NCI-H2107 treated with DMSO at 0.1 percent for 48 hours (cell line): Measurements from ENCODE around the gene ABHD5.

ENCODE experiments used
- DNase-seq: peaks from one replicate; lab custom pipeline; 2025; ENCODE audit not compliant: unreplicated experiment; lab: John Stamatoyannopoulos, UW

ABHD5 gene

DNA sequence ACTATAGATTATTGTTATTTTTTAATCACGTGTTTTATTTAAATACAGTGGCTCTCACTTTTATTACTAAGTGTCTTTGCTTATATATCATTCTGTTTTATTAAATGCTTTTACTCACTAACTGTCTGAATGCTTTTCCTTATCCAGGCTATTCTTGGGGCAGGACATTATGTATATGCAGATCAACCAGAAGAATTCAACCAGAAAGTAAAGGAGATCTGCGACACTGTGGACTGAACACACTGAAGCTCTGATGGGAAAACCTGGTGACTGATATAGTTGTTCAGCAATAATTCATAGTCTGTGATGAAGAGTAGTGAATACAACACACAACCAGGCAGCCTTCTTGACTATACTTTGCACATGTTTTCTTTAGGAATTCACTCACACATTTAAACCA is 27.6 kb downstream of the ABHD5 start:
- no peak for DNase-seq

DNA sequence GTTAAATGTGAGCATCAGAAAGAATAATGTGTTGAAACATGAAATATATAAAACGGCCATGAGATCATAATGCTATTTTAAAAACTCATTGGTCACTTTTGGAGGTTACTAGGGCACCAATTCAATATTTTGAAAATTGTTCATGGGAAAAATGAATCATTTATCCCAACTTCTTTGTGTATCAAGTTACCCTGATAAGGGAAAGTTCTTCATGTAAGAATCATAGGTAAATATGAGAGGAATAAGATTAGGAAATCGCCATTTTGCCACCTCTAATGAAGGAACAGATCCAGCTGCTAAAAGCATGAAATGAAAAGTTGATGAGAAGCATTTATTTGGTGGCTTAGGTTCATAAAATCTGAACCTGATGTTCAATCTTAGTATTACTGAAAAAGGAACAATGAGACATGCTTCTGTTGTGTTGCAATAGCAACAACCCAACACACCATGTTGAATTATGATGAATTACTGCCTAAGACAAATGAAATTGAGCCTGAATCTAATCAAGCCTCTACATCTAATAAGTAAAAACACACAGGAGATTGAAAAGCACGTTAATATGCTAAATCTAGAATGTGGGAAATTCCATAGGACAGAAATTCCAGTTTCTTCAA is 32.5 kb downstream of the ABHD5 start:
- DNase-seq = no peak

DNA sequence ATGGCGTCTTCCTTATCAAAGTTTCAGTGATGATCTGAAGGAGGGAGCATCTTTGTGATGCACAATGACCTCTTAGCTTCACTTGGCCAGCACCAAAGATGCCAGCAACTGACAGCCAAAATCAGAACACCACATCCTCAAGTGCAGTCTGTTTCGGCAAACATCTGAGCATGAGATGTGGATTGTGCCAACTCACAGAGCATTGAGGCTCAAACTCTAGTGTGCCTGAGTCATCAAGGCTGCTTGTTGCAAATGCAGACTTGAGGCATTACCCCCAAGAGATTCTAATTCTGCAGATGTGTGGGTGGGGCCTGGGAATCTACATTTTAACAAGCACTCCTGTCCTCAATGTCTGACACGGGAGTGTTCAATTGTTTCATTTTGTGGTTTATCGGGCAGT is 35.8 kb downstream of the ABHD5 start:
- no peak for DNase-seq

DNA sequence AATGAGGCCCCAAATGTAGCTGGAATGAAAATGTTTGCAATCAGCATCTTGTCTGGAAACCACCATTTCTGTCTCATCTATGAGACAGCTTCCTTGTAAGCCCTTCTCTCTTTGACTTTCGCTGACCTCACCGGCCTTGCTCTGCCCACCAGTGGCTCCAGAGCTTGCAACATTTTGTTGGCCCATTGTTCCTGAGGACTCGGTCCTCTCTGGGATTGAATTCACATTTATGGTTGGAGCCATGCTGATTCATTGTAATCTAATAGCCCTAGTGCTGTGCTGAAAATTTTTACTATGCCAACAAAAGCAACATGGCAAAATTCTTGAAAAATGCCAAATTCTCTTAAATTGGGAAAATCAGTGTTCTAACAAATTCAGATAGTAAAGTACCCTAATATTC is 37.2 kb downstream of the ABHD5 start:
- no peak for DNase-seq

DNA sequence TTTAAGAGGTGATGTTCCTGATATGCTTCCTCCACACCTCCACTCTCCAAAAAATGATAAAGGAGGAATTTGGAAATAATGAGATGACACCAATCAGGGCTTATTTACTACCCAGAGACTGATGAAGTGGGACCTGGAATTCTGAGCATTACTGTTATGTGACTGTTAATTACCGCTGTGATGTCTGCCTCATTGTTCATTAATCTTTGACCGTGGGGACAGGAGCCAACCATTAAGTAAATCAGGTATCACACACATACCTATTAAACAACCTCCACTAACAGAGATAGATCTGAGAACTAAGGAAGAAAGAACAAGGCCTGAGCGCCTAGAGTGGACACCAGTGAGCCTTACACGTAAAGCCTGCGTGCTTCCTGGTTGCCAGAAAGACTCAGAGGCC is 37.7 kb downstream of the ABHD5 start:
- DNase-seq = no peak

DNA sequence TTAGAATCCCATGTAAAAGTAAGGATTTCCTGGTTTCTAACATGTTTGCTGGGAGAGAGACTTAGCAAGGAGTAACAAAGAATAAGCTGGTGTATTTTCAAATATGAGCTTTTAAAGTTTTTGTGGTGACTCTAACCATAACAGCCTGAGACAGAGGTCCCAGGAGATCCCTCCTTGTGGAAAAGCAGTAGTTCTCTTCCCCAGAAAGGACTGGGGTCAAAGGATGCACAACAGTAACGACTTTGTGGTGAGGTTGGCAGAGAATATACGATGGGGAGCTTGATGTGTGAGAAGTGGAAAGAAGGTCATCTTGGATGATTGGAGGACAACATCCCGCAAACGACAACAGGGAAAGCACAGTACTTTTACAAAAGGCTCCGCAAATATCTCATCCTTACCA is 38.2 kb downstream of the ABHD5 start:
- DNase-seq = no peak

DNA sequence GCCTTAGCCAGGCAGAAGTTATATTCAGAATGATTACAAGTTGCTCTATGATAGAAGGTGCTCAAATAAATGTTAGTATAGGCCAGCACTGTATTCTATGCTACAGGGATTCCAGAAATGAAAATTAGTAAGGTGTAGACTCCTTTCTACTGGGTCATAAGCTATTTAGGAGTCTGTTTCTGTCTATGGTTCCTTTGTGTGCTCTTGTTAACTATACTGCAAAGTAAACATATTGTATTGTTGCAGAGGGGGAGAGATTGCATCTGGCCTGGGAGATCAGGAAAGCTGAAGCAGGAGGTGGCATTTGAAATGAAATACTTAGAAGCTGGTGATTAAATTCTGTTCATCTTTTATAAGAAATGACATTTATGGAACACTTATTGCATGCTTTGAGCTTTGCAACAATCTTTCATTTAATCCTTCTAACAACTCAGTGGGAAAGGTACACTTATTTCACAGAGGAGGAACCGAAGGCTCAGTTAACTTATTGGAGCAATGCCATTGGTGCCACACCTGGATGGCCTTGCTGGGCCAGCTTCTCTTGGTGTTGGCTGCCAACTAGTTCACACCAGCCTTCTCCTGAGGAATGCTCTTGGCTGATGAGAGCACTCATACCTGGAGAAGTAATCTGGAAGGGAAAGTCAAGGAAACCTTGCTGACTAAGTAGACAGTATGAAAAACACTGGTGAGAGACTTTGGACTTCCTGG is 39.1 kb downstream of the ABHD5 start:
- DNase-seq = no peak

DNA sequence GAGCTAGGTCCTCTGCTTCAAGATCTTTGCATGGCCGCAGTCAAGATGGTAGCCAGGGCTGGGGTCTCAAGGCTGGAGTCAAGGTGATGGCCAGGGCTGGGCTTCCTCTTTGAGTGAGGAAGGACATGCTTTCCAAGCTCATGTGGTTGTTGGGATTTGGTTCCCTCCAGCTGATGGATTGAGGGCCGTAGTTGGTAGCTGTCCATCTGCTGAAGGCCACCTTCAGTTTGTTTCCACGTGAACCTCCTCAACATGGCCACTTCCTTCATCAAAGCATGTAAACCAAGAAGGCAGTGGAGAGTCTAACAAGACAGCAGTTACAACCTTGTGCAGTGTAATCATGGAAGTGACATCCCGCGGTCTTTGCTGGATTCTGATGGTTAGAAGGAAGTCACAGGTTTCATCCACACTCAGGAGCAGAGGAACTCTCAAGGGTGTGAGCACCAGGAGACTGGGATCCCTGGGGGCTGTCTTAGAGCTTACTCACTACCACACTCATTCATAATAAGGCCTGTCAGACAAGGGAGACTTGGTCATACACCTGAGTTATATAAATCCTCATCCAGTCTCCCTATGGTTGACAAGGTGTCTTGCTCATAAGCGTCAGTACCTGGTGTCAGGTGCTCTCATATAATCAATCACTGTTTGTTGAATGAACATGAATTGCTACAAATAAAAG is 42.1 kb downstream of the ABHD5 start:
- DNase-seq = no peak

DNA sequence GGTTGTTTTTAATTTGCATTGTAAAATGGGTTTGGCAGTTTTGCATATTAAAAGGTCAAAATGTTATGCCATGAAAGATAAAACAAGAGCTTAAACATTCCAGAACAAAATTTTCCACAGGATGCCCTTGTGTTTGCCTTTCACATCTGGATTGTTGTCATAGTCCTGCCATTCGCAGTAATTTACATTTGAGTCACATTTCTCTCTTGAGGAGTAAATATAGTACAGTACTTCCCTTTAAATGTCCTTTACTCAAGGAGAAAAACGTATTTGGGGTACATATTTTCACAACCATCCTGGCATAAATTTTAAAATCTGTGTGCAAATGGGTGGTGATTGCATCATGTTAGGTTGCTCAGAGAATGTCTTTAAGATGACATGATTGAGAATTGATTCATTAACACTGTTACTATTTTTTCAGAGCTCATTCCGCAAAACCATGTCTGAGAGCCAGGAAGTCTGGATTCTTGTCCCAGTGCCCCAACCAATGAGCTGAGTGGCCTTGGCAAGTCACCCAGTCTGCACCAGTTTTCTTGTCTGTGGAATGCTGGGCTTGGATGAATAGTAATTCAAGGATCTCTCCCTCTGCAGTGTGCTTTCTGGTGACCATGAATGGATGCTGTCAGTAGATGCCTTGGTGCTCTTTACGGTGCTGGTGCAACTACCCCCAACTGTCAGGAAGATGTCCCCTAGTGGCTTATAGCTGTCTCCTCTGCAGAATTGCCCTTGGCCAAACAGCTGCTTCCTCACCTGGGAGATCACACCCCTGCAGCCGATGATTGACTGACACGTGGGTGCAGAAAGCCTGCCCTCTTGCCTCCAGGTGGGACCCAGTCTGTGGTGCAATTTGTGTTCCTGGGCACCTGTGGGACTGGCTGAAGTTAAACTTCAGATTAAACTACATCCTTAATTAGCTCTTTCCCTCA is 43.0 kb downstream of the ABHD5 start:
- no peak for DNase-seq

DNA sequence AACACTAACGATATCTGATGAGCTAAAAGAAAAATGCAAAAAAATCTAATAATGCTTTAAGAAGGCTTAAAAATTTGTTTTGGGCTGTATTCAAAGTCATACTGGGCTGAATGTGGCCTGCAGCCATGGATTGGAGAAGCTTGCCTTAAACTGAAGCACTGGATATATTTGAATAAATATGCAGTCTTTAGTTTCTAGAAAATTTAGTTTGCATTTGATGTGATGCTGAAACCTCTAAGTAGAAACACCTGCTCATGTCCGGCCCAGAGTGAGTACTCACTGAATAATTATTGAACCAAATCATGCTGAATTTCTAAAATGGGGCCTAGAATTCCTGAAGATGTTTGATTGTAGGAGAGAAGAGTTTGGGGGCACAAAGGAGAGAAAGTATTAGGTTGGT is 43.9 kb downstream of the ABHD5 start:
- DNase-seq = no peak

DNA sequence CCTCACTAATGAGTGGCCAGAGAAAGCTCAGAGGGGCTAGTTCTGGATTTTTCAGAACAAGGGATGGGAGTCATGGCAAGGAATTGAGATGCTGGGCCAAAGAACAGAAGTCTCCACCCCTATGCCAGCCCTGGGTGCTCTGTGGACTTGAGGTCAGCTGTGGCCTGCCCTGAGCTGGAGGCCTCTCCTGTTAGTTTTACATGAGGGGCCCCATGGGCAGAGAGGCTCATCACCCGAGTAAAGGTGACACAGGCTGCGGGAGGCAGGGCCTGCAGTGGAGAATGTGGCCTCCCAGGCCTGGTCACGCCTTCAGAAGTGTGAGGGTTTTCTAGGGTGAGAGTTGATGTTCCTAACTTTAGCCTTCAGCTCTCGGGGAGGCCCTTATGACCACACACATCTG is 44.9 kb downstream of the ABHD5 start:
- DNase-seq = no peak

DNA sequence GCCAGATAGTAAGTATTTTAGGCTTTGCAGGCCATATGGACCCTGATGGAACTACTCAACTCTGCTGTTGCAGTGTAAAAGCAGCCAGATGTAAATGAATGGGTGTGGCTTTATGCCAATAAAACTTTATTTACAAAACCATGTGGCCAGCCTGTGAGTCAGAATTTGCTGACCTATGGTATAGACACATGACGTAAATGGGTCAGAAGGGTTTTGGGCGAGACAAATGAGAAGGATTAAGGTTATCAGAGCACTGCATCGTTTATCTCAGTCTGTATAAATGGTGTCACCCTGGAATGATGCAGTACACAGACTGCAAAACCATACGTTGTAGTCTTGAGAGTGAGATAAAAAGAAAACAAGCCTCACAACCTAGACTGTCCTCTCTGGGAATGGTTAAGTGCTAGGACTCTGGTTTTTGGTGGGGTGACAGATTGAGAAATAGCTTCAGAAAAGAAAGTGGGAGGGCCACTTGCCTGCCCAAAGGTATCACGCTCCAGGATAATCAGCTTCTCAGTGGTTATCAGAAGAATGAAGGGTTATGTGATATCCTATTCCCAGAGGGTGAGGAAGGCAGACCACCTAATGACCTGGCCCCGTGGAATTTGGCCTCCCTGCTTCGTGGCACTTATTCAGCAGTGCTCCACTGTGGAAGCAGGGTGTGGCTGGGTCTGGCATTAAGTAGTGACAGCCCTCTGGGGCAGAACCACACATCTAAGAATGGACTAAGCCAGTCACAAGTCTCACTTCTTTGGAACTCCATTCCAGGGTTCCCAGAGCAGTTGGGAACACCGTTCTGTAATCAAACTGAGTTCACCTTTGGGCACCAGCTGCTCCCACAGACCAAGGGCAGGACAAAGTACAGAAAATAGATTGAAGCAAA is 46.1 kb downstream of the ABHD5 start:
- no peak for DNase-seq

DNA sequence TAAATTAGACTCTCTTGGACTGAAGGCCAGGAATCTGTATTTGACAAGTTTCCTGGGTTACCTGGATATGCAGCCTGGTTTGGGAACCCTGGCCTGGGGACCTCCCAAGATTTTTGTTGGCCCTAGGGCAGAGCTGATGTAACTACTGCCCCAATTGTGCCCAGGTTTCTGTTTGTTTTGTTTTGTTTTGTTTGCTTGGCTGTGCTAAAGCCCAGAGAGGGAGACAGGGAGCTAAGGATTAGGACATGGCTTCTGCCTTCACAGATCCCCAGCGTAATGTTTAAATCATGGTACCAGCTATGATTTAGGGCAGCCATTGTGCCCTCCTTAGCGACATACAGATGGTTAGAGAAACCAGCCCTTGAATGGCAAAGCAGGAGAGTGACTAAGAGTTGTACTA is 47.6 kb downstream of the ABHD5 start:
- DNase-seq = no peak

DNA sequence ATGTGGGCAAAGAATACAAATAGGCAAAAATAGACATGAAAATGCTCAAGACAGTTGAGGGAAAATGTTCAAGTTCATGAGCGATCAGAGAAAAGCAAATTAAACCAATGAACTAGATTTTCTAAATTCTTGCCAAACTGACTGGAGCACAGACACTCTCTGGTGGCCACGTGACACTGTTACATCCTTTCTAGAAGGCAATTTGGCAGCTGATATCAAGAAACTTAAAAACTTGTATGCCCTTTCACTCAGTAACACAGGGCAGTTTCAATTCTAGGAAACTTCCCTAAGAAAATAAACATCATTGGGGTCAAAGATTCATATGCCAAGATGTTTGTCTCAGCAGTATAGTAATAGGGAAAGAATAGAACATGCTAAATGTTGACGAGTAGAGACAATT is 52.2 kb downstream of the ABHD5 start:
- DNase-seq = no peak

DNA sequence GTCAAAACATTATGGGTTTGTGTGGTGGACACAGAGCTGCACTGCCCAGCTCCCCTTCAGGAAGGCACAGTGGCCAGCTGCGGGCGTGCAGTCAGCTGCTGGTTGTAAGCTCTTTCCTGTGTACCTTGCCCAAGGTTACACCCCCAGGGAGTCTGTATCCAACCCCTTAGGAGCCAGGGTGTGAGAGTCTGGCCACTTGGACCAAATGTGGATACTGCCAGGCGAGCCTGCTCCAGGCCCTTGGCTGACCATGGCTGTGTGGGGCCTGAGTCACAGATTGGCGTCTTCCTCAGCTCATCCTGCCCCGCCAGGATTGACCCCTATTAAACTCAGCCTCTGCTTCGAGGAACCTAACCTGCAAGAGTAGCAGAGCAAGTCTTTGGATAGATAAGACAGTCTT is 56.9 kb downstream of the ABHD5 start:
- DNase-seq = no peak

DNA sequence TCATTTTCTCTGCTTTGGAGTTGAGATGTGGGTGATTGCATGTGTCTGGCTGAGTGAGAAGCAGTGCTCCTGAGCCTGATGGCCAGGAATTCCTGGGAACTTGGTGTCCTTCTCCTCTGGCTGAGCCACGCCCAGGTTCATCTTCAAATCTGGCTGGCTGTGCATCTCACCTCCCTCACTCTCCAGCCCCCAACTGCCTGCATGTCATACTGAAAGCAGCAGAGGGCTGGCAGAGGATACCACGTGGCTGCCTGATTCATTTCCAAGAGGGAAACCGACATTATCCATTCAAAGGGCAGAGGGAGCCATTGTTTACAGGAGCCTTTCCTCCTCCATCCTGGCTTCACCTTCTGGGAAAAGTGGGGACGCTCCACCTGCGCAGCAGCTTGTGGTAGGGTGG is 57.4 kb downstream of the ABHD5 start:
- no peak for DNase-seq

DNA sequence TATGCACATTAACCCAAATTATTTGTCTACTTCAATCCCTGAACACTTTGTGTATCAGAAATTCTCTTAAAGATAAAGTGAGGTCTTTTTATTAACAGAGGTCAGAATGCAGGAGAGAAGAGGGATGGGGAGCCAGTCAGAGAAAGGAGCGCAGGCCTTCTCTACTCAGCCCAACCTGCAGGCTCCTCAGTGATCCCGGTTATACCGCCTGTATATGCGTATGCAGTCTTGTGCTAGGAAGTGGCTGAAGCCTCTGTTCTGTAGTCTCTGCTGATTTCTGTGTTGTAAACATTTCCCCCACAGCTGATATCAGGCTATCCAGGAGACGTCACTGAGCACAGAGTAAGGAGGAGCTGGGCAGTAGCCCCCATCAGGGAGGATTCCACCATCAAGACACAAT is 57.9 kb downstream of the ABHD5 start:
- DNase-seq = no peak

DNA sequence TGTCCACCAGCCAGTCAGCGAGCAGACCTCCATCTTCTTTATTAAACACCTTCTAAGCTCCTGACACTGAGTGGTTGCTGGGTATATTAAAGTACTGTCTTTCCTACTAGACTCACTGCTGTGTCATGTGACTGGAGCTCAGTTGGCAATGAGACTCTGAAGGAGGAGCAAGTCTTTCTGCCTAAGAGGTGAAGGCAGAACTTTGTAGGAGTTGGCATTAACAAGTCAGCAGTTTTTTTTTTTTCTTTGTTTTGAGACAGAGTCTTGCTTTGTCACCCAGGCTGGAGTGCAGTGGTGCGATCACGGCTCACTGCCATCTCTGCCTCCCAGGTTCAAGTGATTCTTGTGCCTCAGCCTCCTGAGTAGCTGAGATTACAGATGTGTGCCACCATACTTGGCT is 62.2 kb downstream of the ABHD5 start:
- DNase-seq = no peak

DNA sequence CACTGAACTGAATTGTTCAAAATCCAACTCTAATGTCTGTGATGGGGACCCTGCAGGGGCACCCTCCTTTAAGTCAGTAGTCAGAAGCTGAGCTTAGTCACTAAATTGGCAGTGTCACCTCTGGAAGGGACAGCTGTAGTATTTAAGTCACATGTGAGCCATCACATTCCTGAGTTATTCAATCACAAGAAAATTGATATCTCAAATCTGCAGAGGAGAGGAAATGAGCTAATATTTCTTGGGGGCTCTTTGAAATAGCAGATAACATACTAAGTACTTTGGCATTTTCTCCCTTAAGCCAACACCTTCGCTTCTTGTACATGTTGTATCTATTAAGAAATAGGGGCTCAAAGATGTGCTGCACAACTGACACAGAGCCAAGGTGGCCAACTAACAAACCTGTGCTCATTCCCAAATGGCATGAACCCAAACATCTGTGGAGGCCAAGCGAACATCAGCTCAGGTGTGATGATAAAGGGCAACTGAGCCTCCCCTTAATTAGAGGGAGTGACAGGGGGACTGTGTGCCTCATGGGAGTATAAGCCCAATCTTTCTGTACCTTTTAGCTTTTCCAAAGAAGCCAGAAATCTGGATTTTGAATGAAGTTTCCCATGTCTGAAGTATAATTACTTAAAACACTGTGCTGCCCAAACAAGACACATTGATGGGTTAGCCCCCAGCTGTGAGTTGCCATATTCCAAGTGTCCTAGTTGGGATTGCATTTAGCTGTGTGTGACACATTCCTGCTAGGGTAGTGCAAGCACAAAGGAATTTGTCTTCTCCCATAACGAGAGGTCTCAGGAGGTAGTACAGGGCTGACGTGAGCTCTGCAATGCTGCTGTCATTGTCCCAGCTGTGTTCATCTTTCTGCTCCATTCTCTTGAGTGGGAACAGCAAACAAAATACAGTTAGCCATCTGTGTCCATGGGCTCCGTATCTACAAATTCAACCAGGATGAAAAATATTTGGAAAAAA is 63.3 kb downstream of the ABHD5 start:
- no peak for DNase-seq
